IMR-90 (cell line): ENCODE results near the gene LYPD4. TPM values are rescaled to one million over a fixed set of nuclear protein-coding genes. Genes with fewer than 3 reads are reported as not detected.

ENCODE experiments used
- ATAC-seq: fragments of 200-7000 bp; cut with Tn5 transposase; 2 replicates; pipeline ENCODE4 v1.9.1; 2020; ENCODE audit warnings: low read depth, mild to moderate bottlenecking, moderate library complexity
- BruUV-seq: library from RNA; stranded (reverse); fragments of 400-500 nt; replicated peaks from 2 replicates; lab custom pipeline; 2021; lab: Mats Ljungman, UMichigan
- CTCF ChIA-PET: fragments of 300-600 bp; formaldehyde crosslinking; extraction: SDS; loops from one replicate; lab custom pipeline; 2021; ENCODE audit warnings: antibody characterized with exemption; lab: Yijun Ruan, JAX
- POLR2A ChIA-PET: fragments of 300-600 bp; sonication (Branson Sonifier 250); formaldehyde crosslinking; loops from one replicate; lab custom pipeline; 2022; ENCODE audit warnings: antibody characterized with exemption; ENCODE audit not compliant: unreplicated experiment; lab: Charles Lee
- DNase-seq: peaks from one replicate; pipeline ENCODE4 v3.0.0; 2013
- H2AFZ ChIP-seq: replicated peaks from 2 replicates; pipeline ENCODE3; 2013; ENCODE audit warnings: low read length, mild to moderate bottlenecking; ENCODE audit not compliant: poor library complexity
- H2AK5ac ChIP-seq: 2 replicates; pipeline ENCODE4 v1.6.1; 2013; ENCODE audit warnings: low read depth, low read length, inconsistent platforms
- H2AK9ac ChIP-seq: replicated peaks from 2 replicates; pipeline ENCODE3; 2013; ENCODE audit warnings: mild to moderate bottlenecking, low read depth, low read length, moderate library complexity; ENCODE audit not compliant: poor library complexity
- H2BK120ac ChIP-seq: 2 replicates; pipeline ENCODE4 v1.6.1; 2013; ENCODE audit warnings: low read depth, low read length, inconsistent platforms
- H2BK15ac ChIP-seq: 3 replicates; pipeline ENCODE4 v1.6.1; 2013; ENCODE audit warnings: low read depth, low read length, inconsistent platforms
- H2BK20ac ChIP-seq: 2 replicates; pipeline ENCODE4 v1.6.1; 2013; ENCODE audit warnings: low read depth, mild to moderate bottlenecking, inconsistent platforms, low read length, moderate library complexity
- H2BK5ac ChIP-seq: 2 replicates; pipeline ENCODE4 v1.6.1; 2013; ENCODE audit warnings: mild to moderate bottlenecking, low read depth, low read length, inconsistent platforms; ENCODE audit not compliant: poor library complexity, severe bottlenecking
- H3K14ac ChIP-seq: replicated peaks from 2 replicates; pipeline ENCODE4 v1.6.1; 2013; ENCODE audit warnings: low read depth, low read length, inconsistent platforms
- H3K18ac ChIP-seq: 2 replicates; pipeline ENCODE4 v1.6.1; 2013; ENCODE audit warnings: low read depth, low read length, control low read depth
- H3K23ac ChIP-seq: 2 replicates; pipeline ENCODE4 v1.6.1; 2013; ENCODE audit warnings: low read depth, low read length, inconsistent platforms
- H3K27ac ChIP-seq: 2 replicates; pipeline ENCODE4 v1.5.1; 2013; ENCODE audit warnings: mild to moderate bottlenecking, control low read depth, low read length; ENCODE audit not compliant: insufficient read depth
- H3K27me3 ChIP-seq: 2 replicates; pipeline ENCODE4 v1.6.1; 2013; ENCODE audit warnings: low read length; ENCODE audit not compliant: control insufficient read depth, insufficient read depth
- H3K36me3 ChIP-seq: 2 replicates; pipeline ENCODE4 v1.6.1; 2013; ENCODE audit warnings: low read length, mixed read lengths; ENCODE audit not compliant: control insufficient read depth, insufficient read depth
- H3K4ac ChIP-seq: 2 replicates; pipeline ENCODE4 v1.6.1; 2013; ENCODE audit warnings: low read depth, low read length, inconsistent platforms
- H3K4me1 ChIP-seq: 2 replicates; pipeline ENCODE4 v1.6.1; 2013; ENCODE audit warnings: low read length, mixed read lengths; ENCODE audit not compliant: control insufficient read depth, insufficient read depth
- H3K4me2 ChIP-seq: 2 replicates; pipeline ENCODE4 v1.6.1; 2013; ENCODE audit warnings: low read depth, mild to moderate bottlenecking, control low read depth, low read length, moderate library complexity
- H3K4me3 ChIP-seq: 2 replicates; pipeline ENCODE4 v1.5.1; 2013; ENCODE audit warnings: low read depth, mild to moderate bottlenecking, control low read depth, low read length, moderate library complexity; ENCODE audit not compliant: insufficient read depth
- H3K56ac ChIP-seq: 2 replicates; pipeline ENCODE4 v1.6.1; 2013; ENCODE audit warnings: low read length, inconsistent platforms; ENCODE audit not compliant: insufficient read depth; ENCODE audit errors: extremely low read depth
- H3K79me1 ChIP-seq, 2 experiments: 2 replicates each; pipeline ENCODE4 v1.6.1; 2013; ENCODE audit warnings: low read length in 2 of 2, inconsistent platforms in 1 of 2, low read depth in 1 of 2
- H3K9ac ChIP-seq: 2 replicates; pipeline ENCODE4 v1.6.1; 2013; ENCODE audit warnings: low read depth, low read length, control low read depth
- H3K9me1 ChIP-seq: 2 replicates; pipeline ENCODE4 v1.6.1; 2013; ENCODE audit warnings: low read length, inconsistent platforms; ENCODE audit not compliant: insufficient read depth
- H3K9me3 ChIP-seq: 2 replicates; pipeline ENCODE4 v1.6.1; 2013; ENCODE audit warnings: low read length; ENCODE audit not compliant: control insufficient read depth, insufficient read depth
- H4K20me1 ChIP-seq: 2 replicates; pipeline ENCODE4 v1.6.1; 2013; ENCODE audit warnings: low read length, inconsistent platforms; ENCODE audit not compliant: insufficient read depth
- H4K5ac ChIP-seq: 2 replicates; pipeline ENCODE4 v1.6.1; 2013; ENCODE audit warnings: mild to moderate bottlenecking, low read depth, low read length, control low read depth
- H4K8ac ChIP-seq, 2 experiments: 2 replicates each; pipeline ENCODE4 v1.6.1; 2013; ENCODE audit warnings: low read depth in 2 of 2, low read length in 2 of 2, control low read depth in 1 of 2, inconsistent platforms in 1 of 2
- H4K91ac ChIP-seq: 2 replicates; pipeline ENCODE4 v1.6.1; 2013; ENCODE audit warnings: low read depth, low read length, inconsistent platforms; ENCODE audit not compliant: insufficient read depth
- CHD1 ChIP-seq: IDR thresholded peaks from 2 replicates; pipeline ENCODE4 v1.6.1; 2012; ENCODE audit warnings: low read depth, low read length, improper control_type of control experiment
- ELK1 ChIP-seq: fragments of 150-350 bp; IDR thresholded peaks from 2 replicates; pipeline ENCODE4 v1.6.1; 2016; ENCODE audit warnings: low read depth, mild to moderate bottlenecking, low read length, moderate library complexity, borderline replicate concordance
- FOS ChIP-seq: fragments of 150-350 bp; IDR thresholded peaks from 2 replicates; pipeline ENCODE4 v1.6.1; 2016; ENCODE audit warnings: low read depth, low read length
- MAZ ChIP-seq: IDR thresholded peaks from 2 replicates; pipeline ENCODE4 v1.6.1; 2012; ENCODE audit warnings: low read depth, mild to moderate bottlenecking, low read length, improper control_type of control experiment, moderate library complexity, borderline replicate concordance
- POLR2A ChIP-seq: IDR thresholded peaks from 2 replicates; pipeline ENCODE4 v1.6.1; 2012; ENCODE audit warnings: mild to moderate bottlenecking, low read depth, low read length
- RAD21 ChIP-seq: IDR thresholded peaks from 2 replicates; pipeline ENCODE4 v1.6.1; 2012; ENCODE audit warnings: low read length, improper control_type of control experiment
- RCOR1 ChIP-seq: IDR thresholded peaks from 2 replicates; pipeline ENCODE4 v1.6.1; 2012; ENCODE audit warnings: mild to moderate bottlenecking, low read length, improper control_type of control experiment; ENCODE audit not compliant: insufficient replicate concordance
- WGBS, 2 experiments: methylation state at CpG; one replicate each; pipeline versions ENCODE4 v1.1.5 to v1.1.7; 2013; ENCODE audit warnings: missing lambda C conversion rate in 2 of 2; ENCODE audit not compliant: insufficient read length in 1 of 2; ENCODE audit errors: extremely low coverage in 2 of 2; 5-methylcytosine and 5-hydroxymethylcytosine counted together
- dilution Hi-C: fragments of 300-500 bp; cut with HindIII; formaldehyde crosslinking; loops from one replicate; pipeline ENCODE4 v1.14.3; 2018; ENCODE audit warnings: low sequenced_read_pairs; ENCODE audit not compliant: unreplicated experiment
- in situ Hi-C: fragments of 300-500 bp; cut with MboI; formaldehyde crosslinking; loops from 3 replicates; pipeline ENCODE4 v1.14.3; 2019; ENCODE audit warnings: low sequenced_read_pairs, inconsistent platforms, mixed read lengths
- intact Hi-C: fragments of 100-400 bp; cut with micrococcal nuclease; formaldehyde crosslinking; loops from 2 replicates; pipeline ENCODE4 v1.10.0; 2022
- polyA plus RNA-seq, 3 experiments: library from polyadenylated mRNA; depleted of rRNA; stranded (reverse); fragments of >200 nt; gene quantifications; 2 replicates each; pipeline ENCODE4 v1.2.3, GENCODE V29; 2012; ENCODE audit warnings: low replicate concordance in 1 of 3
- total RNA-seq: library from RNA; depleted of rRNA; stranded (reverse); fragments of >200 nt; gene quantifications from 2 replicates; pipeline ENCODE4 v1.2.3, GENCODE V29; 2012

LYPD4 gene
- total and polyA plus RNA-seq, 2 of the 4 experiments (the other 2 are of a cell fraction) = not detected

- Histone ChIP-seq H3K4ac (no peak overlapping the region), H4K8ac (no peak overlapping the region), H3K4me3 (no peak overlapping the region), H3K79me1 (no peaks in the 10 kb centered on the region), H2AK5ac (no peak overlapping the region), H3K9ac (no peak overlapping the region), H2BK5ac (no peak overlapping the region), H3K23ac (no peak overlapping the region), H3K18ac (no peak overlapping the region), H2BK20ac (no peak overlapping the region), H2AK9ac (no peak overlapping the region), H3K27me3 (no peaks in the 10 kb centered on the region), H3K4me2 (no peak overlapping the region), H4K5ac (no peak overlapping the region), H3K56ac (no peak overlapping the region), H4K91ac (no peak overlapping the region), H3K9me3 (no peaks in the 10 kb centered on the region), H3K27ac (no peak overlapping the region), H3K14ac (no peak overlapping the region), H3K9me1 (no peaks in the 10 kb centered on the region), H2BK15ac (no peak overlapping the region), H2AFZ (no peak overlapping the region), H2BK120ac (no peak overlapping the region), H4K20me1 (no peaks in the 10 kb centered on the region), H3K36me3 (no peaks in the 10 kb centered on the region), H3K4me1 (no peaks in the 10 kb centered on the region)
- ChIA-PET POLR2A (interaction anchor here (0.5 kb wide), 1 partner anchor 1617 kb away, joined by 3 read pairs; no protein-coding TSS in a partner anchor), CTCF (no interaction called here)
- no peak for TF ChIP-seq RCOR1
- TF ChIP-seq POLR2A = no peak
- no peak for TF ChIP-seq RAD21
- no peak for TF ChIP-seq FOS
- no peak for TF ChIP-seq ELK1
- TF ChIP-seq CHD1 = no peak
- no peak for TF ChIP-seq MAZ
- ATAC-seq = no peak
- DNase-seq = no peak
- WGBS, 2 experiments = 0% methylated on average over 1 of the region's 4 CpGs; no CpG with 5 or more reads in 1 of the 2 experiments
- intact Hi-C loops = no loop called here
- dilution Hi-C loops = no loop called here
- BruUV-seq = no TSS peak
- in situ Hi-C loops = no loop called here
Measured at GRCh38 chr19:41810301-41810700, 34.2 kb downstream of the LYPD4 start.
